ENCODE measurements around the gene ASB16.

Gene ASB16

DNA sequence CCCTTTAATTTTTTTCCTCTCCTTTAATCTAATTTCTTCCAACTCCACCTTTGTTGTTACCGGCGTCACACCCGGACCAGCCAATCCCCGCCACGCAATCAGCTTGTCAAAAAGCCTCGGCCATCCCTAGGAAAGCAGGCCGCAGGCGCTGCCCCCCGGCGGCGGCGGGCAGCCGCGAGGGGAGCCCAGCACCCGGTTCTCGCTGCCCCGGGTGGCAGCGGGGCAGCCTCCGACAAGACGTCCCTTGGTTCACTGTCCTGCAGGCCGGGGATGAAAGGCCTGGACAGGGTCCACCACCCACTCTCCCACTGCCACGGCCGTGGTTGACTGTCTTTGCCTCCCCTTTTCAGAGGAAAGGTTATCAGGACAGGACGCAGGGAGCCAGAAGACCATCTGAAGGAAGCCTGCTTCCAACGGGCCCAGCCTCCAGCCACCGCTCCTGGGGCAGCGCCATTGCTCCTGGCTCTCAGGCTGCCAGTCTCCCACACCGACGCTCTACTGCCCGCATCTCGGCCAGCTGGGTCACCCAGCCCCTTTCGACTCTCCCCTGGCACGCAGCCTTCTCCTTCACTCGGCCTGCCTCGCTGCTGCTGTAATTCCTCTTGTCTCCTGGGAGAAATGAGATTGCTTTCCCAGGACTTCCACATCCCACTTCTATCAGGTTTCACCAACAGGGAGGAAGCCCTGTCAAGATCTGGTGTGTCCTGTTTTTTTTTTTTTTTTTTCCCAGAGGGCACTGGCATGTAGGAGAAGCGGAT, 51.8 kb downstream of the ASB16 start:
- no peak for DNase-seq (ENCODE audit: low read depth in 2 of 3, low spot score in 1 of 3)

DNA sequence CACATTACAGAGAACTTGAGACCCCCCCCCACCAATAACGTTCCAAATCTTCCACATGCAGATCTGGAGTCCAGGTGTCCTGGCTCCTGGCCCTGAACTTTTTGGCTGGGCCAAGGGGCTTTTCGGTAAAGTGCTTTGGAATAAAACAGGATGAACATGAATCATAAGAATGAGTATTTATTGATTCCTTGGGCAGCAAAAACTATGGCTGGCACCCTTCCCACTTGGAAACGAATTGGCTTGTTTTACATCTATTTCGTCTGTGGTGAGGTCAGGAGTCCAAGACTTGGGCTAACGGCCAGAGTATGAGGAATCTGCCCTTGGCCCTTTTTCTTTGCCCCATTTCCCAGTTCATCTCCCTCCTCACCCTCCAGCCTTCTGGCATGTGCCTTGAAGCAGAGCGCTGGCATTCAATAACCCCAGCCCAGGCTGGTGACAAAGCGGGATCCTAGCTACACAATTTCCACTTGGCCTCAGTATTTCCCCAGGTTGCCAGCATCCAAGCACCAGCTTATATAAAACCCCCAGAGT, 53.1 kb downstream of the ASB16 start:
- no peak for DNase-seq (ENCODE audit: low read depth in 2 of 3, low spot score in 1 of 3)

All from stimulated activated CD4-positive, alpha-beta T cell treated with anti-CD3 and anti-CD28 coated beads, Interleukin-12 subunit alpha, Interleukin-12 subunit beta, amount 100 ng/mL, for 48 hours (primary cell).